Measurements from ENCODE around the gene MPHOSPH10. TPM values are rescaled to one million over a fixed set of nuclear protein-coding genes. Genes with fewer than 3 reads are reported as not detected.

Gene MPHOSPH10
- polyA plus RNA-seq, 1 experiment: 7.1 TPM

DNA sequence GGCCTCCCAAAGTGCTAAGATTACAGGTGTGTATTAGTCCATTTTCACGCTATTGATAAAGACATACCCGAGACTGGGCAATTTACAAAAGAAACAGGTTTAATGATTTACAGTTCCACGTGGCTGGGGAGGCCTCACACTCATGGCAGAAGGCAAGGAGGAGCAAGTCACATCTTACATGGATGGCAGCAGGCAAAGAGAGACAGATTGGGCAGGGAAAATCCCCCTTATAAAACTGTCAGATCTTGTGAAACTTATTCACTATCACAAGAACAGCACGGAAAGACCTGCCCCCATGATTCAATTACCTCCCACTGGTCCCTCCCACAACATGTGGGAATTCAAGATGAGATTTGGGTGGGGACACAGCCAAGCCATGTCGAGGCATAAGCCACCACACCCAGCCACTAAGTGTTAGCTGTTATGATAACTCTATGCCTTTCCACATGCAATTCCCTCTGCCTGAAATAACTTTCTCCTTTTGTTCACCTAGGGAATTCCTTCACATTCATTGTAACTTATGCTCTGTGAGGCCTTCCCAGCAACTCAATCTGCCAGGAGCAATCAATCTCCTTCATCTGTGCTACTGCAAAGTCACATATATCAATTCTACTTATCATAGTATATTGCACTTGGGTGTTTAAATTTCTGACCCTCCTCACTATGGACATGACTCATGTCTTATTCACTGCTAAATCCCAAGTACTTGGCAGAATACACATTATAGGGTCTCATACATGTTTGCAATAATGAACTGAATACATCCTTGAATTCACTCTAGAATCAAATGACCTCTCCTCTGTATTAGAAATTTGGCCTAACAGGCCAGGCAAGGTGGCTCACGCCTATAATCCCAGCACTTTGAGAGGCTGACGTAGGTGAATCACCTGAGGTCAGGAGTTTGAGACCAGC lies 7.8 kb upstream of the MPHOSPH10 start:
- ChIA-PET POLR2A (no interaction called here), CTCF (interaction anchor here (2.3 kb wide), 1 partner anchor 22 kb away, joined by 14 read pairs; no protein-coding TSS in a partner anchor)
- Histone ChIP-seq H3K27me3 (ENCODE audit: control insufficient read depth, insufficient read depth, low read length) (no peaks in the 10 kb centered on the region), H3K36me3 (ENCODE audit: control insufficient read depth, insufficient read depth, low read length) (peaks cover 4% of the 10 kb centered on the region), H3K4me3 (ENCODE audit: low read depth, low read length) (no peak overlapping the region)
- TF ChIP-seq, protein P1, sequence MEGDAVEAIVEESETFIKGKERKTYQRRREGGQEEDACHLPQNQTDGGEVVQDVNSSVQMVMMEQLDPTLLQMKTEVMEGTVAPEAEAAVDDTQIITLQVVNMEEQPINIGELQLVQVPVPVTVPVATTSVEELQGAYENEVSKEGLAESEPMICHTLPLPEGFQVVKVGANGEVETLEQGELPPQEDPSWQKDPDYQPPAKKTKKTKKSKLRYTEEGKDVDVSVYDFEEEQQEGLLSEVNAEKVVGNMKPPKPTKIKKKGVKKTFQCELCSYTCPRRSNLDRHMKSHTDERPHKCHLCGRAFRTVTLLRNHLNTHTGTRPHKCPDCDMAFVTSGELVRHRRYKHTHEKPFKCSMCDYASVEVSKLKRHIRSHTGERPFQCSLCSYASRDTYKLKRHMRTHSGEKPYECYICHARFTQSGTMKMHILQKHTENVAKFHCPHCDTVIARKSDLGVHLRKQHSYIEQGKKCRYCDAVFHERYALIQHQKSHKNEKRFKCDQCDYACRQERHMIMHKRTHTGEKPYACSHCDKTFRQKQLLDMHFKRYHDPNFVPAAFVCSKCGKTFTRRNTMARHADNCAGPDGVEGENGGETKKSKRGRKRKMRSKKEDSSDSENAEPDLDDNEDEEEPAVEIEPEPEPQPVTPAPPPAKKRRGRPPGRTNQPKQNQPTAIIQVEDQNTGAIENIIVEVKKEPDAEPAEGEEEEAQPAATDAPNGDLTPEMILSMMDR (IDR thresholded peaks at IDR 0.05; ENCODE audit: insufficient read depth, low read depth, low read length): no peak
- no peak for DNase-seq (ENCODE audit: low read depth)

- ChIA-PET POLR2A (no interaction called here), CTCF (interaction anchor here (0.9 kb wide), 1 partner anchor 58 kb away, joined by 3 read pairs; the partner anchor contains the start of gene NAGK)
- Histone ChIP-seq H3K36me3 (ENCODE audit: control insufficient read depth, insufficient read depth, low read length) (peaks cover 3% of the 10 kb centered on the region), H3K27me3 (ENCODE audit: control insufficient read depth, insufficient read depth, low read length) (no peaks in the 10 kb centered on the region), H3K4me3 (ENCODE audit: low read depth, low read length) (no peak overlapping the region)
- TF ChIP-seq, protein P1 (IDR thresholded peaks at IDR 0.05; ENCODE audit: insufficient read depth, low read depth, low read length): no peak
- no peak for DNase-seq (ENCODE audit: low read depth)
These were observed 4.7 kb upstream of the MPHOSPH10 start for GRCh38 chr2:71125506-71126294.

- CTCF ChIA-PET: interaction anchor here (1.0 kb wide), 2 partner anchors 26 to 57 kb away, joined by 3 to 4 read pairs; no protein-coding TSS in a partner anchor
- TF ChIP-seq, protein P1 (IDR thresholded peaks at IDR 0.05; ENCODE audit: insufficient read depth, low read depth, low read length): no peak
- no peak overlapping the region for H3K4me3 ChIP-seq (ENCODE audit: low read depth, low read length)
- DNase-seq (ENCODE audit: low read depth): no peak
- H3K27me3 ChIP-seq (ENCODE audit: control insufficient read depth, insufficient read depth, low read length): no peaks in the 10 kb centered on the region
- peaks cover 1% of the 10 kb centered on the region; the same call in 1 of the 2 replicates for H3K36me3 ChIP-seq (ENCODE audit: control insufficient read depth, insufficient read depth, low read length)
- POLR2A ChIA-PET: no interaction called here
These were observed 3.5 kb upstream of the MPHOSPH10 start for GRCh38 chr2:71126957-71127356.

GRCh38 chr2:71129114-71129901 lies 1.1 kb upstream of the MPHOSPH10 start:
- peaks cover 3% of the 10 kb centered on the region; the same call in 1 of the 2 replicates for H3K36me3 ChIP-seq (ENCODE audit: control insufficient read depth, insufficient read depth, low read length)
- H3K27me3 ChIP-seq (ENCODE audit: control insufficient read depth, insufficient read depth, low read length): no peaks in the 10 kb centered on the region
- ChIA-PET CTCF (interaction anchor here (0.5 to 1.0 kb wide), 3 partner anchors 58 to 763 kb away, joined by 3 read pairs; no protein-coding TSS in a partner anchor), POLR2A (interaction anchor here (0.6 kb wide), 1 partner anchor 72 kb away, joined by 18 read pairs; no protein-coding TSS in a partner anchor)
- peak overlapping the region; percentile 79 for H3K4me3 ChIP-seq (ENCODE audit: low read depth, low read length)
- no peak for DNase-seq (ENCODE audit: low read depth)
- TF ChIP-seq, protein P1 (IDR thresholded peaks at IDR 0.05; ENCODE audit: insufficient read depth, low read depth, low read length): no peak
